GM12878 (cell line): ENCODE results near the gene CLNK.

Experiments
- CHD2 ChIP-seq: IDR thresholded peaks from 2 replicates; pipeline ENCODE4 v1.6.1; 2011; ENCODE audit warnings: low read depth, low read length, improper control_type of control experiment, borderline replicate concordance
- MTA3 ChIP-seq: IDR thresholded peaks from 2 replicates; pipeline ENCODE4 v1.6.1; 2012; ENCODE audit warnings: low read length, inconsistent platforms, borderline replicate concordance
- PAX8 ChIP-seq: fragments of 450-650 bp; IDR thresholded peaks from 2 replicates; pipeline ENCODE4 v1.6.1; 2017; ENCODE audit warnings: mild to moderate bottlenecking, moderate library complexity
- POLR2AphosphoS5 ChIP-seq: IDR thresholded peaks from 2 replicates; pipeline ENCODE4 v1.6.1; 2011; ENCODE audit warnings: mild to moderate bottlenecking, low read length, inconsistent platforms
- TF ChIP-seq, protein P1 (sequence below), 3 experiments: IDR thresholded peaks in 2 of 3; conservative IDR thresholded peaks in 1 of 3; 2 replicates each; pipeline ENCODE4 v1.5.1; 2011; ENCODE audit warnings: low read depth in 3 of 3, low read length in 3 of 3, mild to moderate bottlenecking in 3 of 3, control low read depth in 2 of 3, moderate library complexity in 2 of 3, inconsistent platforms in 1 of 3, mixed read lengths in 1 of 3; ENCODE audit not compliant: control insufficient read depth in 2 of 3, insufficient read depth in 1 of 3; ENCODE audit errors: extremely low read depth in 1 of 3
- TF ChIP-seq, protein P2 (sequence below): fragments of 450-650 bp; IDR thresholded peaks from 2 replicates; pipeline ENCODE4 v1.6.1; 2014; ENCODE audit warnings: mild to moderate bottlenecking

DNA sequence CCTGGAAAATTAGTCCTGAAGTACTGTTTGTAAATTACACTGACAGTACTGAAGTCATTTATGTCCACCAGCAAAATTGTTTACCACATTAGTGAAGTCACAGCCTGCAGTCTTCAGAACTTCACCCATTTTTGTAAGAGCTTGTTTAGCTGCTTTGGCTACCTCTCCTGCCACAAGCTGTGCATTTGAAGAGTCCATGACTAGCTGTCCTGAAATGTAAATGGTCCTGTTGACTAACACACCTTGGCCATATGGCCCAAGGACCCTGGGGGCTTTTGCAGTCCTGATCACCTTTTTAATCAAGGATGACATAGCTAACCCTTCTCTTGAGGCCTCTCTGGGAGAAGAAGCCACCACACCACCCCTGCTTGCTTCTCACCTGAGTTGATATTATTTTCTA lies 205.9 kb downstream of the CLNK start:
- TF ChIP-seq, protein P1, sequence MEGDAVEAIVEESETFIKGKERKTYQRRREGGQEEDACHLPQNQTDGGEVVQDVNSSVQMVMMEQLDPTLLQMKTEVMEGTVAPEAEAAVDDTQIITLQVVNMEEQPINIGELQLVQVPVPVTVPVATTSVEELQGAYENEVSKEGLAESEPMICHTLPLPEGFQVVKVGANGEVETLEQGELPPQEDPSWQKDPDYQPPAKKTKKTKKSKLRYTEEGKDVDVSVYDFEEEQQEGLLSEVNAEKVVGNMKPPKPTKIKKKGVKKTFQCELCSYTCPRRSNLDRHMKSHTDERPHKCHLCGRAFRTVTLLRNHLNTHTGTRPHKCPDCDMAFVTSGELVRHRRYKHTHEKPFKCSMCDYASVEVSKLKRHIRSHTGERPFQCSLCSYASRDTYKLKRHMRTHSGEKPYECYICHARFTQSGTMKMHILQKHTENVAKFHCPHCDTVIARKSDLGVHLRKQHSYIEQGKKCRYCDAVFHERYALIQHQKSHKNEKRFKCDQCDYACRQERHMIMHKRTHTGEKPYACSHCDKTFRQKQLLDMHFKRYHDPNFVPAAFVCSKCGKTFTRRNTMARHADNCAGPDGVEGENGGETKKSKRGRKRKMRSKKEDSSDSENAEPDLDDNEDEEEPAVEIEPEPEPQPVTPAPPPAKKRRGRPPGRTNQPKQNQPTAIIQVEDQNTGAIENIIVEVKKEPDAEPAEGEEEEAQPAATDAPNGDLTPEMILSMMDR (IDR thresholded peaks at IDR 0.05 in 2 of 3, conservative IDR thresholded peaks at IDR 0.05 in 1 of 3; ENCODE audit: control insufficient read depth in 2 of 3, extremely low read depth in 1 of 3, insufficient read depth in 1 of 3, low read depth in 3 of 3, low read length in 3 of 3), result no peak
- TF ChIP-seq CHD2, result no peak
- TF ChIP-seq POLR2AphosphoS5, result no peak
- TF ChIP-seq, protein P2, sequence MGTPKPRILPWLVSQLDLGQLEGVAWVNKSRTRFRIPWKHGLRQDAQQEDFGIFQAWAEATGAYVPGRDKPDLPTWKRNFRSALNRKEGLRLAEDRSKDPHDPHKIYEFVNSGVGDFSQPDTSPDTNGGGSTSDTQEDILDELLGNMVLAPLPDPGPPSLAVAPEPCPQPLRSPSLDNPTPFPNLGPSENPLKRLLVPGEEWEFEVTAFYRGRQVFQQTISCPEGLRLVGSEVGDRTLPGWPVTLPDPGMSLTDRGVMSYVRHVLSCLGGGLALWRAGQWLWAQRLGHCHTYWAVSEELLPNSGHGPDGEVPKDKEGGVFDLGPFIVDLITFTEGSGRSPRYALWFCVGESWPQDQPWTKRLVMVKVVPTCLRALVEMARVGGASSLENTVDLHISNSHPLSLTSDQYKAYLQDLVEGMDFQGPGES, result no peak
- TF ChIP-seq PAX8, result no peak
- TF ChIP-seq MTA3, result no peak
